HG02970 (cell line): ENCODE data around the gene NCR3LG1.
"Not testable (repeated sequence)": the region's sequence is repeated elsewhere in the genome, so short reads cannot be mapped to it uniquely, and the experiment has no call there.

Source experiments
- ATAC-seq: cut with Tn5 transposase; IDR thresholded peaks from one replicate; pipeline ENCODE4 v1.9.1; 2021; ENCODE audit warnings: mild to moderate bottlenecking, moderate library complexity, moderate number of reproducible peaks; ENCODE audit not compliant: unreplicated experiment, low FRiP score

NCR3LG1 gene

DNA sequence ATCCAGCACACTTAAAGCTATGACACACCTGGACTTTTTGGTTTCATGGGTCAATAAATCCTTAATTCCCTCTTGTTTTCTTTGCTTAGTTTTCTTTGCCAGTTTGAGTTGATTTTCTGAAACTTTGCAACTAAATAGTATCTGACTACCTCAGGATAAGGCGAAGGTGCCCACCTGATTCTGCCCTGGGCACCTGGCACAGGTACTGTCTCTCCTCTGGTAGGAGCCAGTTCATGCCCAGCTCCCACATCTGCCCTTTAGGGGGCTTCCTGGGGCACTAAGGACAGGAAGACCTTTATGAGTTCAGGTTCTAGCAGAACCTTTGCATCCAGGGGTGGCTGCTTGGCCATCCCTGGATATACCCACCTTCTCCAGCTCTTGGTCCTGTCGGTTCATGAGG lies 56.4 kb downstream of the NCR3LG1 start:
- ATAC-seq, result no peak

DNA sequence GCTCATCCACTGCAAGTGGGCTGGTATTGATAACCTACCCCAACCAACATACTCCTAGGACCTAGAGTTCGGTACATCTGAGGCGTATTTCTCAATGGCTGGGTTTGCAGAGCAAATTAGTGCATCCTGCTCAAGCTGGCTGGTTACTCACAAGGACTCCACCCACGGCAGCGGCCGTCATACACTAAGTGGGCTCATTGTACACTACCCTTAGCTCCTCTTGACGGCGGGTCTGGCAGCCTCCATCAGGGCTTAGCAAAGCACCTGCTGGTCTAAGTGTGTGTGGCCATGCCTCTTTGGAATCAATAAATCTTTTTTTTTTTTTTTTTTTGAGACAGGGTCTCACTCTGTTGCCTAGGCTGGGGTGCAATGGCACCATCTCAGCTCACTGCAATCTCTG lies 57.0 kb downstream of the NCR3LG1 start:
- ATAC-seq, result no peak

DNA sequence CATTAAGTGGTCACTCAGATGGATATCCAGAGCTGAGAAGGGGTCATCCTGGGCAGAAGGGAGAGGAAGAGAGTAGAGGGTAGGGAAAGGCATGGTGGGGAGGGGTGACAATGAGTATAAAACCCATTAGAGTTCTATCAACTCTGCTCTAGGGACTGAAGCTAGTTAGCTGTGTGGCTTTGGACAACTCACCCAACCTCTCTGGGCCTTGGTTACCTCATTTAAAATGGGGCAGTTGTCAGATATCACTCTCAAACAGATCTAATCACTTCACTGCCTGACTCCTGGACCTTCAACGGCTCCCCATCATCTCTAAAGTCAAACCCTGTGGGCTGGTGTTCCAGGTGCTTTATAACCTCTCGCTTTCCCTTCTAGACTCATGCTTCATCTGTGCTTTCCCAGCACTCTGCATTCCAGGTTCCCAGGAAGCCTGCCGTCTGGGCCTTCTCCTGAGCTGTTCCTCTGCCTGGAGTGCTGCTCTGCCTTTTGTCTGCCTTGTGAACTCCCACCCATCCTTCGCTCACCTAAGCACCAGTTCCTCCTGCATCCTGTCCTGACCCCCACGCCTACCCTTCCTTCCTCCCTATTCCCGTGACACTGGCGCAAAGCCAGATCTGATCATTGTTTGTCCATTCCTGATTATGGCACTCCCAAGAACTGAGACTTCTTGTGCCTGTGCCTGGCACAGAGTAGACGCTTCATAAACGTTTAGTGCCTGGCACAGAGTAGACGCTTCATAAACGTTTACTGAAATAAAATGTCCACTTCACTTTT lies 59.2 kb downstream of the NCR3LG1 start:
- no peak for ATAC-seq

DNA sequence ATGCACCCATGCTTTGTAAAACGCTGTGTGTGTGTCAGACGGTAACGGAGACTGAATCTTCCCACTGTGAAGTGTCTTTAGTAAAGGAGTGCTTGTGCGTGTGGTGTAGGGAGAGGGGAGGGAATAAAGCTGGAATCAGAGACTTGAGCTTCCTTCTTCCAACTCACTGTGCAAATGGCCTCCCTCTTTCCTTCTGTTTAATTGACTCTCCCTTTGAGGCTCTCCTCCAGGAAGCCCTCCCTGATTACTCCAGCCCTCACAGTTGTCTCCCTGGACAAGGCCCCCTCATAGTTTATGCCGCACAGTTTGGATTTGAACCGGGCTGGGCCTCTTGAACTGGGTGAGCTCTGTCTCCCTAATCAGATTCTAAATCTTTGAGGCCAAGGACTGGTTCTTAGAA lies 59.8 kb downstream of the NCR3LG1 start:
- ATAC-seq, result no peak

DNA sequence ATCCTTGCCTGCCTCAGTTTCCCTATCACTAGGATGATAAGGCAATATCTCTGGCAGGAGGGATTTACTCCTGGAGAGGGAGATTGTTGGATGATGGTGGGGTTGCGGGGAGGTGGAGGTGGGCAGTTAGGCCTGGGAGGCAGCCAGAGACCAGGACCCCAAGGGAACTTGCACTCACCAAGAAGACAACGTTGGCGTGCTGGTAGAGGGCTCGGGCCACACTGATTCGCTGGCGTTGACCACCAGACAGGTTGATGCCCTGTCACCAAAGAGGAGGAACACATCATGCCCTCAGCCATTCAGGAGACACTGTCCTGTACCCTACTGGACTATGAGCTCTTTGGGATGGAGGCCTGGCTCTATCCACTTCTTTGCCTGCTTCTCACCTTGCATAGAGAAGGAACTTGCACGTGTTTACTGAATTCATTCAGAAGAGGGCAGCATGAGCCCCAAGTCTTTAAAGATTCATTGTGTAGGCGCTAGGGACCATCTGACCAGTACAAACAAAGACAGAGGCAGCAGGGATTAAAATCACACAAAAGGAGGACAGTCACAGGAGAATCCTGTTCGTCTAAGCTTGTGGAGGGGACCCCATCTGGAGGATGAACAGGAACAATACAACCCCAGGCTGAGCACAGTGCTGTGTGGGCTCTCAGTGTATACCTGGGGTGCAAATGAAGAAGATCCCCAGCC lies 61.0 kb downstream of the NCR3LG1 start:
- no peak for ATAC-seq

DNA sequence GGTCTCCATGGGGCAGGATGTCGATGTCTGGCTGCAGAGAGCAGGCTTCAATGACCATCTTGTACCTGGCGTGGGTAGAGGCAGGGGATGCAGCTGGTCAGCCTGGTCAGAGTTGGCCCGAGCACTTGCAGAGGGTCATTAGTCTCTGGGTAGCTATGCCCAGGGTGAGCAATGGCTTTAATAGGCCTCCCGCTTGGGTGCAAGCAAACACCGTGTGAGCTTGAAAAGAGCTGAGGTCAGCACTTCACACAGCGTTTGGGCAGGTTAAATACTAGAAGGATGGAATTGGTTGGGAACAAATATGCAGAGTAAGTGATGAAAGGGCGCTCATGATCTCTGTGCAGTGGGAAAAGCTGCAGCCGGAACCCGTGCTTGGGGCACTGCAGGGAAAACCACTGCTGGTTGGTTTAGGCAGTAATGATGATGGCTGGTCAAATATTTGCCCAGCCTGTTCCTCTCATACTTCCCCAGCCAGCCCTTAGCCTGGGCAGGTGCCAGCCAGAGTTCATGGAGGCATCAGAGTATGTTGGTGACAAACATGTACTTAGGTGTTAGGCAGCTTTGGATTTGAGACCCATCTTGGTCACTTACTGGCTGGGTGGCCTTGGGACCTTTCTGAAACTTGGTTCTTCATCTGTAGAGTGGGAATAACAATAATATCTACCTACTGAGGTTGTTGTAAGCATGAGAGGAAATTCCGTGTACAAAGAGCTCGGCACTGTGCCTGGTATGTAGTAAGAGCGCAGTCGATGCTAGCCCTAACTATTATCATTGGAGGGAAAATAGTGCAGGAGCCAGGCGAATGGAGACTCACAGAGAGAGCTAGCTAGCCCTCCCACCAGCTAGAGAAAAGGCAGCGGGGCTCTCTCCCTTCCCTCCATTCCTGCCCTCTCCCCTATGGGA lies 62.1 kb downstream of the NCR3LG1 start:
- ATAC-seq, result no peak

DNA sequence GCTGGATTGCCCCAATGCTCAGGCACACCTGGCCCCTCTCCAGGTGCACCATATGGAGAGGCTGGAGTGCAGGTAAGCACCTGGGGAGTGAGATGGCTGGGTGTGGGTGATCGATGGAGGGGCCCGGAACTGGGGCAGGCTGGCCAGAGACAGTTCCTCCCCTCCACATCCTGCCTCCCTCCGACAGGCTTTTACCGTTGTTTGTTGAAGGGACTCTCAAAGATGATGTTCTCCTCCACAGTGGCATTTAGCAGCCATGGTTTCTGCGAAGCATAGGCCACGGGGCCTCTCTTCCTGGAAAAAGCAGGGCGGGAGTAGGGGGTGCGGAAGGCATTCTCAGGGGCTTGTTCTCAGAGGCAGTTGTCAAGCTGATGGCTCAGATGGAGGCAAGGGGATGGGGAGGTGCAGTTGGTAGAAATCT lies 62.7 kb downstream of the NCR3LG1 start:
- ATAC-seq, result no peak

DNA sequence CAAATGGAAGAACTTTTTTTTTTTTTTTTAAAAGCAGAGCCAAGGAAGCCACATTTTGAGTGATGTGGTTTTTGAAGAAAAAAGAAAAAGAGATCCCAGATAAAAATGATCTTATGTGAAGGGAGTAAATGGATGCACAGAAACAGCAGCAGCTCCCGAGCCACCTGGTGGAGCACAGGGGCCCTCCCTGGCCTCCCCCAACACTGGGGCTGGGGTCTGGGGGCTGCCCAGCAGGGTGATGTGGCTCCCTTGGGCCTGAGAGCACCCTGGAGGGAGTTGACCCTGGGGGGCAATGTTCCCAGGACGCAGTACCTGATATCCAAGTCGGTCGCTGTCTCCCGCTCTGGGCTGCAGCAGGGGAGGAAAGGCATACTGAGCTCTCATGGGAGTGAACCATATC lies 63.4 kb downstream of the NCR3LG1 start:
- ATAC-seq, result no peak

- ATAC-seq, result no peak
These were observed 64.0 kb downstream of the NCR3LG1 start for GRCh38 chr11:17415523-17416104.

DNA sequence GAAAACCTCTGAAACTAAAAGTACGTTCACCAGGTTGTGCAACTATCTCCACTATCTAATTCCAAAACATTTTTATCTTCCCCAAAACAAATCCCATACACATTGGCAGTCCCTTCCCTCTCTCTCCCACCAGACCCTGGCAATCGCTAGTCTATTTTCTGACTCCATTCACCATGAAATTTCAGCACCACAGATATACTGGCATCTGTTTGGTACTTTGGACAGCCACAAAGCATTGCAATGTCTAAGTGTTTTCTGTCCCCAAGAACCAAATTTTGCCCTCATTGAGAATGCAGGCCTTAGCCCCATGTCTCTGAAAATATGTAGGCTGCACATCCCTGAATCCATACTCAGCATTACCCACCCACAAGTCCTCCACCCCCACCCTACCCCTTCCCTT lies 64.9 kb downstream of the NCR3LG1 start:
- no peak for ATAC-seq

DNA sequence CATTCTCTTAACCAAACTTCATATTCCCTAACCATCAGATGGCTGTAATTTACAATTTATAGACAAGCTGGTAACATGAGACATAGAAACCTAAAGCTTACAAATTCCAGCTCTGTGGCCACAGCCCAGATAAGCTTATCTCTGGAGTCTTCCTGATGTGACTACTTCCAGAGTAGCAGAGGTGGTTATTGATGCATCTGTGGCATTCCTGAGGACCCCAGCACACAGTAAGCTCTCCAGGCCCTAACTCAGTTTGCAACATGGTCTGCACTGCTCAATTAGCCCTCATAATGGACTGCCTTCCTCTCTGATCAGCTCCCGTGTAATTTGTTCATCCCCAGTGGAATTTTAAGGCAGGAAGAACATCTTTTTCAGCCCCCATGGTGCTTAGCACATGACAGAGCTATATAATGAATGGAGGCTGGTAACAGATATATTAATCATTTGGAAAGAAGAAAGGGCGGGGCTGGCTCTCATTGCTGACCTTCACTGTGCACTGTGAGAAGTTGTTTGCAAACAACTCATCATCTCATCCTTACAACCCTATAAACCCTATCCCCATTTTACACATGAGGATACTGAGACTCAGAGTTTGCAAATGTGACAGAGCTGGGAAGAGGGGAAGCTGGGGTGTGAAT lies 67.0 kb downstream of the NCR3LG1 start:
- no peak for ATAC-seq

DNA sequence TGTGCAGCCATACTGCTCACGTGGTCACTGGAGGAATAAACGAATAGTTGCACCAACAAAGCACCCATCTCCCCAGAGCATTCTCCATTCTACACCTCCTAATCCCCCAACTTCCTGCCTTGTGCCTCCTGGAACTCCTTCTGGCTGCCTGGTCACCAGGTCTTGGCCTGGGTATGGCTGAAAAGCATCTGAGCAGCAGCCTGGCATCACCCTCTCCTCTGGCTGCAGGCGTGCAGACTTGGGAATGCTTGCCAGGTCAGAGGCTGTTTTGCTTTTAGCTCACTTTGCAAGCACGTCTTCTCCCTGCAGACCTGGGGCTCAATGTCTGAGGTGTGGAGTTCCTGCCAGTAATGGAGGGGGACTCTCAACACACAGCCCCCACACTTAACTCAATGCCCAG lies 70.2 kb downstream of the NCR3LG1 start:
- no peak for ATAC-seq

DNA sequence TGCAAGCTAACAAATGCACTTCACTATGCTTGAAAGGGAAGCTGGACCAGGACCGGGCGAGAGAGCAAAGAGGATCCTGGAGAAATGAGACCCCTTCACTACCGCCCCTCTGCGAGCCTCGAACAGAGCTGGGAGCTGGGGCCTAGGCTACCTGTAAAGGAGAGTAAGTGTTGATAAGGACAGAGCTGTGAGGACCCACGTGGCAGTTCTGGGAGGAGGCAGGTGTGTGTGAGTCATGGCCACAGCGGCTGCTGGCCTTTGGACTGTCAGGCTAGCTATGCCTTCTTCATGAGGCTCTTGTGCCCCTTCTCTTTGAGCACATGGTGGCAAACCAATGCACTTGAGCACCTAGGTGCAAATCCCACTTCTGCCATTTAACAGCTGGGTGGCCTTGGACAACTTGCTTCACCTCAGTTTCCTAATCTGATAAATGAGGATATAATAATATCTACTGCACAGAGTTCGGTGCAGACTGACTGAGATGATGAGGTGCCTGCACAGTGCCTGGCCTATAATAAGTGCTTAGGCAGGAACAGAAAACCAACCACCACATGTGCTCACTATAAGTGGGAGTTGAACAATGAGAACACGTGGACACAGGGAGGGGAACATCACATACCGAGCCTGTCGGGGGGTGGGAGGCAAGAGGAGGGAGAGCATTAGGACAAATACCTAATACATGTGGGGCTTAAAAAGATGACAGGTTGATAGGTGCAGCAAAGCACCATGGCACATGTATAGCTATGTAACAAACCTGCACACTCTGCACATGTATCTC lies 72.1 kb downstream of the NCR3LG1 start:
- no peak for ATAC-seq

DNA sequence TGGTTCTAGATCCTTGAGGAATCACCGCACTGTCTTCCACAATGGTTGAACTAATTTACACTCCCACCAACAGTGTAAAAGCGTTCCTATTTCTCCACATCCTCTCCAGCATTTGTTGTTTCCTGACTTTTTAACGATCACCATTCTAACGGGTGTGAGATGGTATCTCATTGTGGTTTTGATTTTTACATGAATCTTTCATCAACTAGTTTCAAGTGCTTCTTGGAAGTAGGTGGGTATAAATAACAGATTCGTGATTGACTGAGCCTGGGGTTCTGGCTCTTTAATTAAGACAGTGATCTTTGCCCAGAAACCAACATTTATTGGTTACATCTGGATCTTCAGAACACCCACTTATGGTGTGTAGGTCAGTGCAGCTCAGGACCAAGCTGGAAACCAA lies 74.6 kb downstream of the NCR3LG1 start:
- not testable (repeated sequence) for ATAC-seq
